GM15510 (cell line): ENCODE measurements around the gene SAFB.

ENCODE experiments used
- POLR2A ChIP-seq: IDR thresholded peaks from 3 replicates; pipeline ENCODE4 v1.6.1; 2011; ENCODE audit warnings: borderline replicate concordance; ENCODE audit not compliant: insufficient read length; ENCODE audit errors: extremely low read depth

Gene SAFB

GRCh38 chr19:5615756-5616327, 7.0 kb upstream of the SAFB start:
- TF ChIP-seq POLR2A, result no peak

DNA sequence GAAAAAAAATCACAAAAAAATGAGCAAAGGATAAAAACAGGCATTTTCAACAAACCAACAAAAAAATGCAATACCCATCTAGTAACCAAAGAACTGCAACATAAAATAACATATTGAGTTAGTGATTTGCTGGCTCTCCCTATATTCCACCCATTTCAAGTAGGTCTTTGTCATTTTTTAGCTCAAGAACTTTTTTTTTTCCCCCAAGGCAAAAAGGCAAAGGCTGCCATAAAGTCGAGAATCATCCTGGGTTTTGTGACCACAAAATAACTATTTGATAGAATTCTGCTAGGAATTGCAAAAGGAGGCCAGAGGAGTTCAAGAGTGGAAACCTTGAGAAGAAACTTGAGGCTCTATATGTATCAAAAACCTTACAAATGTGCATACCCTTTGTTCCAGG, 5.8 kb upstream of the SAFB start:
- no peak for TF ChIP-seq POLR2A

DNA sequence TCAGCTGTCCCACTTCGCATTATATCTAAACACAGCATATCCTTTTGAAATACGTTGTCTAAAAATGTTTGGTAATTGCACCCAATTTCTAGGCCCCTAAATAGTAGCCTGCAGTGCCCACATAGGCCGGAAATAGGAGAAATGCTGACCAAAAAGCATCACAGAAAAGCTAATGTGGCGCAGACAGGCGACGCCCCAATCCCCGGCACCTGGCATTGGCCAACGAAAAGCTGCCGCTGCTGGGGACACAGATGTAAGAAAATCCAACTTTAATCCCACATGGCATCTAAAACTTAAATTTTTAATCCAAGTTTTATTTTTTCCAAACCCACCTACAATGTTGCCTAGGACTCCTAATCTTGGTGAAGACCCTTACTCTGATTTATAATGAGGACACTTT, 4.3 kb upstream of the SAFB start:
- TF ChIP-seq POLR2A, result no peak

GRCh38 chr19:5619946-5620345, 2.9 kb upstream of the SAFB start:
- no peak for TF ChIP-seq POLR2A

DNA sequence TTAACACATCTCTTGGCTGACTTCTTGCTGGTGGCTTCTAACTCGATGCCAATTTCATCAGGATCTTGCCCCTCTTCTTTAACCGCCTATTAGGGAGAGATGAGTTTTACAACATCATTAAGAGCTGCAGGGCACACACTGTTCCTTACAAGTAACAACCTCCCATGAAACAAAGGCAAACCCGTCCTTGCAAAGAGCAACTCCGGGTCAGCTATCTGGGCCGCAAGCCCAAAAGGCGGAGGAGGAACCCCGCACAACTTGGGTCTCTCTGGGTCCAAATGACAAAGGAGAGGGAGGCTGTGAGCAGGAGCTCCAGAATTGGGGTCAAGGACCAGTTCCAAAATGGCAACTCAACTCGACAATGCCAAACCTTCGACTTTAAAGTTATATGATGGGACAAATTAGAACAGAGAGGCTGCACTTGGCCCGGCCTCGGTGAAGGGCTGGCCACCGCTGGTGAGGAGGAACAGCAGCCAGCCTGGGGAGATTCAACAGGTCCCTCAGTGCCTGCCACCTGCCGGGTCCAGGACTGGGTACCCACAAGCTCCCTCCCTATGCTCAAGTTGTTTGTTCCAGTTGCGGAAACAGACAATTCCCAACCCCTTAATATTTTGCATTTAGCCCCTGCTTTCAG, 1.5 kb upstream of the SAFB start:
- TF ChIP-seq POLR2A, result no peak

DNA sequence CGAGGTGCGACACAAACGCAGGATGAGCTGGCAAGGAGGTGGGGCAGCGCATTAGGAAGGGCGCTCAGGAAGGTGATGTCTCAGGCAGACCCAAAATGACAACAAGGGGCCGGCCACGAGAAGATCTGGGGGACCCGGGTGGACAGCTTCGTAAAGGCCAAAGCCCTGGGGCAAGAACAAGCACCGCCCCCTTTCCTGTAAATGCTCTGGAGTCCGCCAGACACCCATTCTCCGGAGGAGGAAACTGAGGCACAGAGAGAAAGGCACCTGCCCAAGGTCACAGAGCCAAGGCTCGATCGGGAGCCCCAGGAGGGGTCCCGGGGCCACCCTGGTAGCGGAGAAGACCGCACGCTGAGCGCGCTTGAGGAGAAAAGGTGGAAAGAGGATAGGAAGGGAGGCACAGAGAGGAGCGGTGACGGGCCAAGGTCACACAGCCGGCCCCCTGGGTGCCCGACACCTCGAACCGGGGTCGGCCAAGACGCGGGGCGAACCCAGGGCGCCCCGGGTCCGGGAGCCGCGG, 878 bp upstream of the SAFB start:
- no peak for TF ChIP-seq POLR2A

DNA sequence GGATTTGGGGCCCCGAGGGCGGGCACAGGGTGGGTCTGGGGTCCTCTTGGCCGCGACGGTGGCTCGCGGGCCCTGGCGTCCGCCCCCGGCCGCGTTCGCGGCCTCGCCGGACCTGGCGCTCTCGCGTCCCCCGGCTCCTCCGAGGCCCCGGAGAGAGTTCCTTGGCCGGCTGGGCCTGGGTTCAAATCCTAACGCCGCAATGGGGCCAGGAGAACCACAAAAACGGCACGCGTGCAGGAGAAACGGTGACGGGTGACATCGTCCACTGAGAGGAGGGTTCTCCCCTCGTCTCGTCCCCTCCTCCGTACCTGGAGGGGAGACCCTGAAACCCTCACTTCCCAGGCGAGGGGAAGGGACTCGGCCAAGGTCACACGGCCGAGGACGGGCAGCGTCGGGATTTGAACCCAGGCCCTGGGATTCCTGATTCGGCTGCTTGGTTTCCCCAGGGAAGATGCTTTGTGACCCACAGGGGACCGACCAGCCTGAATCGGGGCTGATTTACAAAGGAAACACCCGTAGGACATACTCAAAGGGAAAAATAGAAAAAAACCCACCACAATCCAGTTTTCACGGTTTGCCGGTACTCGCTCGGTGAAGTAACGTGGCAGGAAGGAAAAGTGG, 624 bp downstream of the SAFB start:
- no peak for TF ChIP-seq POLR2A

GRCh38 chr19:5624018-5624663, 1.3 kb downstream of the SAFB start:
- TF ChIP-seq POLR2A, result no peak

DNA sequence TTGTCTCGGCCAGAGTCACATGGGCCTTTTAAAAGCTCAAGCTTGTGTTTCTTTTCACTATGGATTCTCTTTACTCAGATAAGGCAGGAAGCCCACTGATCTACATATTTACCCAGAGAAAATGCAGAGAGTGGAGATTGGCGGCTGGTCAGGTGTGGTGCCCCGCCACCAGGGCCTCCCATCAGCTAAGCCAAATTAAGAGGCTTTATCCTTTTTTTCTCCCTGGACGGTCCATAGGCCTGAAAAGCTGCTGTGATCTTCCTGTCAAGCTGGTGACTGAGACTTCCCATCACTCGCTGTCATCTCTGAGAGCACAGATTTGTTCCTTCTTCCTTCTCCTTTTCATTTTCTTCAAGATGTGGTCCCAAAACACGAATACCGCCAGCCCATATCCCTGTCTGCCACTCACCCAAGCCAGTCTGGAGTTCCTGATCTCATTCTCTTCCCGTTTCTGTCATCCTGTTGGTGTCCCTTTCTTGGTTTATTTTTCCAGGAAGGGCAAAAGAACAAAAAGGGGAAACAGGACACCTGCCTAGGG, 1.9 kb downstream of the SAFB start:
- no peak for TF ChIP-seq POLR2A

DNA sequence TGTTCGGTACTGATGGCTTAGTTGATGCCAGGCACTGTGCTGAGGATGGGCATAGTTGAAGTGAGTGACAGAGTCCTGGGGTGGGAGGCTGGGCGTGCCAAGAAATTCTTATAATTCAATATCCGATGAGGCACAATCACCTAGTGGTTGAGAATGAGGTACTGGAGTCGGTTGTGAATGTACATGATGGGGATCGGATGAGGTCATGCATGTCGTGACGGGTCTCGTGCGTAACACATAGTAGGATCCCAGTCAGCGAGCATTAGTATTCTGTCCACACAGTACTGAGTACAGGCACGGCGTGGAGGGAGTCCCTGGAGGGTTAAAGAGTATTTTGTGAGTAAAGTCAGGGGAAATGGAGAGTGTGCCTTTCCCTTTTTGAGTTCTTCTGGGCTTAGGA, 2.8 kb downstream of the SAFB start:
- no peak for TF ChIP-seq POLR2A

DNA sequence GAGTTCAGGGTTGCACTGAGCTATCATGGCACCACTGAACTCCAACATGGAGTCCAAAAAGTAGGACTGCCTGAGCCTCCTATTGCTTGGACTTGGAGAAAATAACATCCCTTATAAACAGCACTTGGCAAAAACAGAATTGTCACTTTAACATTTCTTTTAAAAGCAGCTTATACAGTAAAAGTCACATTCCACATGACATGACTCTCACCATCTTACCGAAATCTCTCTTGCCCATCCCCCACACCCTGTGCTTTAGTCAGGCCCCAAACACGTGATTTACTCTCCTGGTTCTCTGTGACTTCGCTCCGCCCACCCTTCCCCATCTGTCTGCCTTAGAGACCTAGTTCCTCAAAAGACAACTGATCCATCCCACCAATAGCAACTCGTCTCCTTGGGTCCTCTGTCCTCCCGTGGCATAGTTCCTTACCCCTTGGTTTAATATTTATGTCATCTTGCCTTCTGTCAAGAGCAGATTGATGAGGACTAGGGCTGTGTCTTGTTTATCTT, 4.6 kb downstream of the SAFB start:
- TF ChIP-seq POLR2A, result no peak

DNA sequence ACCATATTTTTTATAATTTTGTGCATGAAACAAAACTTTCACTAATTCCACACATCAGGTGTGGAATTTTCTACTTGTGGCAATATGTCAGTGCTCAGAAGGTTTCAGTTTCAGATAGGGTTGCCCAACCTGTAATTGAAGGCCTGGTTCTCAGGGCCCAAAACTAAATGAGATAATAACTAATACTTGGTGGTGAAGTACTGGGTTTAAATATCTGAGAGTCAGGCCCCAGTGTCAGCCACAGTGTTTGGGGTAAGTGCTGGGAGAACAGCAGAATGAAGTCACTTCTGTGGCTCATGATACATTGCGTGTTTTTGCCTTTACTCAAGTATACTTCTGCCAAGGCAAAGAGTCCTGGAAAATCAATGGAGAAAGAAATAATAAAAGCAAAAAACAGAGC, 5.6 kb downstream of the SAFB start:
- TF ChIP-seq POLR2A, result no peak

DNA sequence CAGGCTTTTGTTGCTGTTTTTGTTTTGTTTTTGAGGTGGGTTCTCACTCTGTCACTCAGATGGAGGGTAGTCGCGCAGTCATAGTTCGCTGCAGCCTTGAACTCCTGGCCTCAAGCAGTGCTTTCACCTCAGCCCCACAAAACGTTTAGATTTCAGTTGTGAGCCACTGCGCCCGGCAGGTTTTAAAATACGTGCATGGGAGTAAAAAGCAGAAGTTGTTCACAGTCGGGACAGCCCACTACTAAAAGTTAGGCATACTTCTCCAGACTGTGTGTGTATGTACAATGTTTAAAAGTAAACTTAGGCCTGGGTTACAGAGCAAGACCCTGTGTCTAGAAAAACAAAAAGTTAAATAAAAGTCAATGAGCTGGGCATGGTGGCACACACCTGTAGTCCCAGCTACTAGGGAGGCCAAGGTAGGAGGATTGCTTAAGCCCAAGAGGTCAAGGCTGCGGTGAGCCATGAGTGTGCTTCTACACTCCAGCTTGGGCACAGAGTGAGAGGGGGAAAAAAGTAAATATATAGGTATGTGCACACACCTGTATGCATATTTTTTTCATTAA, 6.1 kb downstream of the SAFB start:
- TF ChIP-seq POLR2A, result no peak

DNA sequence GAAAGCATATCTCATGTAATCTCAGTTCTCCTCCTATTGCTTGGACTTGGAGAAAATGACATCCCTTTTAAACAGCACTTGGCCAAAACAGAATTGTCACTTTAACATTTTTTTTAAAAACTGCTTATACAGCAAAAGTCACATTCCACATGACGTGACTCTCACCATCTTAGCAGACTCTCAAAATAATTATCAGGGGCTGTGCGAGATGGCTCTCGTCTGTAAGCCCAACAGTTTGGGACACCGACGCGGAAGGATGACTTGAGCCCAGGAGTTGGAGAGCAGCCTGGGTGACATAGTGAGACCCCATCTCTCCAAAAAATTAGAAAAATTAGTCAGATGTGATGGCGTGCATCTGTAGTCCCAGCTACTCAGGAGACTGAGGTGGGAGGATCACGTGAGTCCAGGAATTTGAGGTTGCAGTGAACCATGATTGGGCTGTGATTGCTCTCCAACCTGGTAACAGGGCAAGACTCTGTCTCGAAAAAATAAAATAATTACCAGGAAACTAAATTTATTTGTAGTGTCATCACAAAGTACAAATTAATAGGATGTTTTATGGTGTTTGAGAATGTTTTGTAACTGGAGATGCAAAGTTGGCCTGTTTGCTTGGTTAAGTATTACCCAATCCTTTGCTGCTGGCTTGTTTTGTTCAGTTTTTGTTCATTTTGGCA, 8.8 kb downstream of the SAFB start:
- TF ChIP-seq POLR2A, result no peak
